PC-3 (cell line): ENCODE results near the gene SAE1. TPM values are rescaled to one million over a fixed set of nuclear protein-coding genes. Genes with fewer than 3 reads are reported as not detected.

Source experiments
- ATAC-seq: fragments of 200-7000 bp; cut with Tn5 transposase; 2 replicates; pipeline ENCODE4 v1.9.1; 2020; ENCODE audit warnings: mild to moderate bottlenecking, moderate library complexity
- BruUV-seq: library from RNA; stranded (reverse); fragments of 400-500 nt; replicated peaks from 2 replicates; lab custom pipeline; 2021; lab: Mats Ljungman, UMichigan
- CTCF ChIA-PET: fragments of 300-600 bp; sonication (Branson Sonifier 250); formaldehyde crosslinking; loops from one replicate; lab custom pipeline; 2022; ENCODE audit warnings: antibody characterized with exemption; lab: Charles Lee
- POLR2A ChIA-PET: fragments of 300-600 bp; sonication (Branson Sonifier 250); formaldehyde crosslinking; loops from one replicate; lab custom pipeline; 2022; ENCODE audit warnings: antibody characterized with exemption; ENCODE audit not compliant: unreplicated experiment; lab: Charles Lee
- DNase-seq: peaks from one replicate; pipeline ENCODE4 v3.0.0-alpha.2; 2015
- H2AFZ ChIP-seq: fragments of 300-600 bp; sonication (generic); 2 replicates; pipeline ENCODE4 v1.6.0; 2016; ENCODE audit warnings: antibody characterized with exemption, low read length
- H3F3A ChIP-seq: fragments of 300-600 bp; sonication (generic); one replicate; pipeline ENCODE4 v1.6.0; 2017; ENCODE audit warnings: antibody characterized with exemption, low read length, control low read depth, mild to moderate bottlenecking; ENCODE audit not compliant: unreplicated experiment
- H3K27ac ChIP-seq: fragments of 300-600 bp; sonication (generic); 2 replicates; pipeline ENCODE4 v1.5.1; 2016; ENCODE audit warnings: mild to moderate bottlenecking, low read length
- H3K27me3 ChIP-seq: fragments of 300-600 bp; sonication (generic); 2 replicates; pipeline ENCODE4 v1.6.1; 2016; ENCODE audit warnings: low read length, mixed read lengths
- H3K36me3 ChIP-seq: fragments of 300-600 bp; sonication (generic); 2 replicates; pipeline ENCODE4 v1.6.1; 2016; ENCODE audit warnings: low read depth, mixed run types, low read length, mixed read lengths
- H3K4me1 ChIP-seq: fragments of 300-600 bp; sonication (generic); 2 replicates; pipeline ENCODE4 v1.5.1; 2016; ENCODE audit warnings: low read length; ENCODE audit not compliant: insufficient read depth
- H3K4me2 ChIP-seq: fragments of 300-600 bp; sonication (generic); 2 replicates; pipeline ENCODE4 v1.6.0; 2016; ENCODE audit warnings: low read length
- H3K4me3 ChIP-seq: fragments of 300-600 bp; sonication (generic); 2 replicates; pipeline ENCODE4 v1.5.1; 2016; ENCODE audit warnings: mild to moderate bottlenecking, low read length, mixed read lengths
- H3K79me2 ChIP-seq: fragments of 300-600 bp; sonication (generic); 2 replicates; pipeline ENCODE4 v1.6.1; 2017; ENCODE audit warnings: low read length, mixed read lengths
- H3K9ac ChIP-seq: fragments of 300-600 bp; sonication (generic); 2 replicates; pipeline ENCODE4 v1.6.0; 2016; ENCODE audit warnings: mild to moderate bottlenecking, low read length
- H3K9me2 ChIP-seq: fragments of 300-600 bp; sonication (generic); replicated peaks from 2 replicates; pipeline ENCODE4 v1.6.1; 2016; ENCODE audit warnings: mixed run types, low read length, mixed read lengths
- H3K9me3 ChIP-seq: fragments of 300-600 bp; sonication (generic); 2 replicates; pipeline ENCODE4 v1.6.1; 2016; ENCODE audit warnings: low read length, mixed read lengths
- H4K20me1 ChIP-seq: fragments of 300-600 bp; sonication (generic); 2 replicates; pipeline ENCODE4 v1.6.1; 2016; ENCODE audit warnings: low read length, mixed read lengths
- CTCF ChIP-seq: fragments of 300-600 bp; sonication (generic); conservative IDR thresholded peaks from 2 replicates; pipeline ENCODE4 v1.5.1; 2017; ENCODE audit warnings: antibody characterized with exemption, low read depth, mild to moderate bottlenecking, low read length
- EZH2 ChIP-seq: fragments of 300-600 bp; sonication (generic); IDR thresholded peaks from one replicate; pipeline ENCODE4 v1.6.1; 2017; ENCODE audit warnings: antibody characterized with exemption, mild to moderate bottlenecking, low read length; ENCODE audit not compliant: unreplicated experiment
- EZH2phosphoT487 ChIP-seq: fragments of 300-600 bp; sonication (generic); IDR thresholded peaks from 2 replicates; pipeline ENCODE4 v1.6.1; 2018; ENCODE audit warnings: mild to moderate bottlenecking, antibody characterized with exemption, low read length, borderline replicate concordance
- intact Hi-C: fragments of 100-400 bp; cut with micrococcal nuclease; formaldehyde crosslinking; loops from 2 replicates; pipeline ENCODE4 v1.9.0; 2023
- total RNA-seq: library from RNA; depleted of rRNA; stranded (reverse); fragments of >200 nt; gene quantifications from 2 replicates; pipeline ENCODE4 v1.2.3, GENCODE V29; 2014

Gene SAE1
- total RNA-seq, 1 experiment from 2014 or later, result 99.7 TPM

GRCh38 chr19:47112997-47113849 lies 17.4 kb upstream of the SAE1 start, which contains the start of gene ZC3H4:
Gene ZC3H4, minus strand, starts transcription at chr19:47113776. Its CDS starts 1,192 bp downstream, at chr19:47112584.
- intact Hi-C loops, result loop anchor here (5.0 kb wide), 1 partner anchor 36 kb away; no protein-coding TSS in a partner anchor
- no peaks in the 10 kb centered on the region for H3K27me3 ChIP-seq
- peaks cover 21% of the 10 kb centered on the region for H3K4me1 ChIP-seq
- TF ChIP-seq EZH2phosphoT487 (no peak), EZH2 (no peak), CTCF (no peak)
- BruUV-seq, result no TSS peak
- no peaks in the 10 kb centered on the region for H3K9me3 ChIP-seq
- ChIA-PET POLR2A (interaction anchor here (0.6 to 1.0 kb wide), 9 partner anchors 9 to 1234 kb away, joined by 3 to 6 read pairs (median 3); no protein-coding TSS in a partner anchor), CTCF (interaction anchor here (0.5 to 1.1 kb wide), 4 partner anchors 34 to 384 kb away, joined by 3 to 5 read pairs (median 4); no protein-coding TSS in a partner anchor)
- no peaks in the 10 kb centered on the region for H4K20me1 ChIP-seq
- peak within 1 kb of the TSS; percentile 93 for H3K4me3 ChIP-seq
- ATAC-seq (peak; percentile 85), DNase-seq (peak; percentile 97)
- peaks cover 9% of the 10 kb centered on the region for H3F3A ChIP-seq
- H3K36me3 ChIP-seq, result no peaks in the 10 kb centered on the region
- peak within 1 kb of the TSS; percentile 76 for H2AFZ ChIP-seq
- peak within 1 kb of the TSS; percentile 100 for H3K9ac ChIP-seq
- peak within 1 kb of the TSS; percentile 85 for H3K4me2 ChIP-seq
- peak within 1 kb of the TSS; percentile 99 for H3K27ac ChIP-seq
- H3K9me2 ChIP-seq, result no peaks in the 10 kb centered on the region
- peaks cover 39% of the 10 kb centered on the region for H3K79me2 ChIP-seq

- H4K20me1 ChIP-seq, result no peaks in the 10 kb centered on the region
- no peaks in the 10 kb centered on the region for H3K9me3 ChIP-seq
- H3K27ac ChIP-seq, result peak overlapping the region; percentile 99
- ChIA-PET POLR2A (interaction anchor here (0.6 to 1.0 kb wide), 4 partner anchors 8 to 1235 kb away, joined by 3 to 6 read pairs (median 4); no protein-coding TSS in a partner anchor), CTCF (interaction anchor here (0.6 to 1.1 kb wide), 3 partner anchors 33 to 130 kb away, joined by 3 to 5 read pairs (median 4); no protein-coding TSS in a partner anchor)
- no peaks in the 10 kb centered on the region for H3K27me3 ChIP-seq
- peak overlapping the region; percentile 93 for H3K4me3 ChIP-seq
- no peak for TF ChIP-seq EZH2phosphoT487
- TF ChIP-seq EZH2, result no peak
- TF ChIP-seq CTCF, result no peak
- intact Hi-C loops, result loop anchor here (5.0 kb wide), 1 partner anchor 37 kb away; no protein-coding TSS in a partner anchor
- ATAC-seq (no peak), DNase-seq (peak; percentile 19)
- peak overlapping the region; percentile 100 for H3K9ac ChIP-seq
- H3K79me2 ChIP-seq, result peaks cover 31% of the 10 kb centered on the region
- peak overlapping the region; percentile 76 for H2AFZ ChIP-seq
- no peaks in the 10 kb centered on the region for H3K9me2 ChIP-seq
- peaks cover under 1% of the 10 kb centered on the region for H3F3A ChIP-seq
- H3K4me2 ChIP-seq, result peak overlapping the region; percentile 85
- TSS peak; percentile 78 for BruUV-seq
- peaks cover 13% of the 10 kb centered on the region for H3K4me1 ChIP-seq
- H3K36me3 ChIP-seq, result no peaks in the 10 kb centered on the region
Observed at GRCh38 chr19:47113850-47114651, 16.6 kb upstream of the SAE1 start.
